GM18499 (cell line): ENCODE measurements around the gene PKP3.
"Not testable (repeated sequence)": the region's sequence is repeated elsewhere in the genome, so short reads cannot be mapped to it uniquely, and the experiment has no call there.

Source experiments
- ATAC-seq: cut with Tn5 transposase; IDR thresholded peaks from one replicate; pipeline ENCODE4 v1.9.1; 2021; ENCODE audit warnings: moderate number of reproducible peaks; ENCODE audit not compliant: insufficient read depth, unreplicated experiment

PKP3 gene

GRCh38 chr11:393219-394033, 583 bp upstream of the PKP3 start:
- no peak for ATAC-seq

- no peak for ATAC-seq
Observed at GRCh38 chr11:394858-395655, 1.0 kb downstream of the PKP3 start.

- no peak for ATAC-seq
Observed at GRCh38 chr11:395866-396265, 1.9 kb downstream of the PKP3 start.

GRCh38 chr11:396511-396947, 2.5 kb downstream of the PKP3 start:
- no peak for ATAC-seq

GRCh38 chr11:396948-397548, 3.0 kb downstream of the PKP3 start:
- no peak for ATAC-seq

- no peak for ATAC-seq
Observed at GRCh38 chr11:398826-399225, 4.8 kb downstream of the PKP3 start.

- ATAC-seq: no peak
Observed at GRCh38 chr11:399731-400211, 5.8 kb downstream of the PKP3 start.

GRCh38 chr11:400241-400689, 6.3 kb downstream of the PKP3 start:
- ATAC-seq: no peak

- ATAC-seq: not testable (repeated sequence)
Observed at GRCh38 chr11:401196-401595, 7.2 kb downstream of the PKP3 start.

GRCh38 chr11:403021-403760, 9.2 kb downstream of the PKP3 start:
- no peak for ATAC-seq

- ATAC-seq: no peak
Observed at GRCh38 chr11:403761-404431, 9.9 kb downstream of the PKP3 start.

GRCh38 chr11:404551-405264, 10.7 kb downstream of the PKP3 start:
- no peak for ATAC-seq

GRCh38 chr11:405323-405953, 11.4 kb downstream of the PKP3 start:
- ATAC-seq: no peak

- no peak for ATAC-seq
Observed at GRCh38 chr11:405954-406795, 12.2 kb downstream of the PKP3 start.

GRCh38 chr11:406796-407650, 13.0 kb downstream of the PKP3 start:
- ATAC-seq: no peak

GRCh38 chr11:407651-408123, 13.7 kb downstream of the PKP3 start:
- no peak for ATAC-seq
